ENCODE data around the gene ING5. TPM values are rescaled to one million over a fixed set of nuclear protein-coding genes. Genes with fewer than 3 reads are reported as not detected.
"Not testable (repeated sequence)": the region's sequence is repeated elsewhere in the genome, so short reads cannot be mapped to it uniquely, and the experiment has no call there.

Gene ING5
- polyA plus RNA-seq = 1 to 10 TPM; 6.9 to 7.9 (median 7.7) TPM

DNA sequence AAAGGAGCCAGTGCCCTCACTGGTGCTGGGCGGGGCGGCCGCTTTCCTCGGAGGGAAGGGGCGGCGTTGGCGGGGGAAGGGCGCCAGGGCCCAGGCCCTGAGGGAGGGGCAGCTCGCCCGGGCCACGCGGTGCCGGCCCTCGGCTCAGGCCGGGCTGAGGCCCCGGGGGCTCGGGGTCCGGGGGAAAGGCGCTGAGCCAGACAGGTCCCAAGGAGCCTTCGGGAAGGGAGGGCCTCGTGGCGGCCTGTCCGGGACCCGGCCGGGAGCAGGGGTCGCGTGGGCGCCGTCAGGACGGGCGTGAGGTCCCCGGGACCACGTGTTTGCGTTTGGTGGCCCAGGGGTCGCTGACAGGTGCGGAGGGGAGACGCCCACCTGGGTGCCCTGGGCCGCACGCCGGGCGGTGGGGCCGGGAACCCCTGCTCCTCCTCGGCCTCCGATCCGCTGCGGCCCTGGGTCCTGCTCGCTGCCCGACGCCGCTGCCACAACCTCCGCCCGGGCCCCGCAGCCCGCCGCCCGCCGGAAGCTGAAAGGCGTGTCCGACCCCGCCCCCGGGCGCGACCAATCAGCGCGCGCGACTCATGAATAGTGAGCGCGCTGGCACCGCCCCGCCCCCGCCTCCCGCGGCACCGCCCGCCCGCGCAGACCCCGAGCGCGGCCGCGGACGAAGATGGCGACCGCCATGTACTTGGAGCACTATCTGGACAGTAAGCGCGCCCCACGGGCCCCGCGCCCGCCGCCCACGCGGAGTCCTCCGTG lies at the start of gene ING5:
TSS of gene ING5 (plus strand) at position 641 of the 756 bp plus-strand sequence. CDS start at position 668, 27 bp downstream.
- Mint-ChIP-seq H3K4me3 (peak within 1 kb of the TSS; percentile 83 to 91 (median 87)), H3K4me1 (peaks cover 7 to 10% of the 10 kb centered on the region in 2 donors), H3K36me3 (peaks cover 4 to 9% (median 9%) of the 10 kb centered on the region in 3 donors), H3K27me3 (ENCODE audit: low read depth in 3 of 3) (peaks cover 2 to 7% (median 3%) of the 10 kb centered on the region in 3 donors), H3K9me3 (no peaks in the 10 kb centered on the region), H3K27ac (peak within 1 kb of the TSS; percentile 27 to 89 (median 78))
- DNase-seq = peak; percentile 94 to 95 (median 95)

DNA sequence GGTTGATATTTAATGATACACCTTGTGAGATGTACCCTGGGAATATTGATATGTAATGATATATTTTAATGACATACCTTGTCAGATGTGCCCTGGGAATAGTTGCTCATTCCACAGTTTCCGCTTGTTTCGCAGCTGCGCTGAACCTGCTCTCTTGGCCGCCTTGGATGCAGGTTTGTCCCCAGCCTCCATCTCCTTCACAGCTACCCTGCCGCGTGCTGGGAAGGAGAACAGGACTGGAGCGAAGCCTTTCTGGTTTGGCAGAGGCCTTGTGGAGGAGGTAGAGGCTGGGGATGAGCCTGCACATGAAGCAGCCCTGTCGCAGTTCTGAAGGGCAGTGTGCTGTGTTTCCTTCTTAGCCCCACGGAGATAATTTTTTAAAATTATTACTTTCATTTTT lies 49.7 kb upstream of the ING5 start:
- Mint-ChIP-seq H3K4me3 (no peak overlapping the region), H3K9me3 (no peaks in the 10 kb centered on the region), H3K27ac (no peak overlapping the region), H3K4me1 (peaks cover 8 to 27% of the 10 kb centered on the region in 2 donors), H3K36me3 (peaks cover 4 to 33% (median 10%) of the 10 kb centered on the region in 3 donors), H3K27me3 (ENCODE audit: low read depth in 3 of 3) (peaks cover 0 to 3% (median 0%) of the 10 kb centered on the region in 3 donors)
- DNase-seq = no peak

DNA sequence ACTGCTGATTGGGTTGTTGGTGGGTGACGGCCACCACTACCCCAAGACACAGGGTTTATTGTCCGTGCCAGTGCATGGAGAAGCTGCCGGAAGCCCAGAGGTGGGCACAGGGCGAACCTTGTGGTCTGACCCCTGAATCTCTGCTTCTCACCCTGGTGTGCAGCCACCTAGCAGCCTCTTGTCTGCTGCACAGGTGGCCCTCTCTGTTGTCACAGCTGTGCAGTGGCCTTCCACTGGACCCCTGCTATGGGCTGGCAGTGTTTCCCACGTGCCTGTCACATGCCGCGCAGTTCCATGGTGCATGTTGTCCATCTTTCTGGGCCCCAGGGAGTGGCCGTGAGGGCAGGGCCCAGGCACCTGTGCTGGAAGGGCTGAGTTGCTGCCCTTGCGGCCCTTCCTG lies 49.1 kb upstream of the ING5 start:
- Mint-ChIP-seq H3K4me3 (no peak overlapping the region), H3K27me3 (ENCODE audit: low read depth in 3 of 3) (peaks cover 0 to 3% (median 0%) of the 10 kb centered on the region in 3 donors), H3K9me3 (no peaks in the 10 kb centered on the region), H3K27ac (no peak overlapping the region), H3K4me1 (peaks cover 8 to 27% of the 10 kb centered on the region in 2 donors), H3K36me3 (peaks cover 4 to 37% (median 10%) of the 10 kb centered on the region in 3 donors)
- DNase-seq = no peak

DNA sequence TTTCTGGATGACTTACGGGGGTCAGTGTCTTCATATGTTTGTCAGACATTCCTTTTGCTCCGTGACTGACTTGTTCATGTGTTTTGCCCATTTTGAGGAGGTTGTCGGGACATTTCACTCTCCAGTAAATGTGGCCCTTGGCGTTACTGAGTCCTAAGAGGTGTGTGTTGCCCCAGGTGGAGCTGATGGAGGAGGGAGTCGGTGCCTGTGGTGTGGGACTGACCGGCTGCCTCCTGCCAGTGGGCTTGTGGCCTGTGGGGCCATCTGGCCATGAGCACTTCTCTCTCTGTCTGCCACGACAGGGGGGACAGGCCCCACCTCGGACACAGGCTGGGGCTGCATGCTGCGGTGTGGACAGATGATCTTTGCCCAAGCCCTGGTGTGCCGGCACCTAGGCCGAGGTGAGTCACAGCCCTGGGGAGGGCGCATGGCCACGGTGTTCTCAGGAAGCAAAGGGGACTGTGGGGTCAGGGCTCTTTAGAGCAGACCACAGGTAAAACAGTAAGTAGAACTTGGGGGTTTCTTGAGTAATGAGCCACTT lies 48.6 kb upstream of the ING5 start:
- no peaks in the 10 kb centered on the region for H3K9me3 Mint-ChIP-seq
- H3K4me1 Mint-ChIP-seq = peaks cover 7 to 24% of the 10 kb centered on the region in 2 donors
- no peak for DNase-seq
- H3K36me3 Mint-ChIP-seq = peaks cover 4 to 39% (median 10%) of the 10 kb centered on the region in 3 donors
- no peak overlapping the region for H3K27ac Mint-ChIP-seq
- H3K27me3 Mint-ChIP-seq (ENCODE audit: low read depth in 3 of 3) = peaks cover 0 to 3% (median 0%) of the 10 kb centered on the region in 3 donors
- no peak overlapping the region for H3K4me3 Mint-ChIP-seq

DNA sequence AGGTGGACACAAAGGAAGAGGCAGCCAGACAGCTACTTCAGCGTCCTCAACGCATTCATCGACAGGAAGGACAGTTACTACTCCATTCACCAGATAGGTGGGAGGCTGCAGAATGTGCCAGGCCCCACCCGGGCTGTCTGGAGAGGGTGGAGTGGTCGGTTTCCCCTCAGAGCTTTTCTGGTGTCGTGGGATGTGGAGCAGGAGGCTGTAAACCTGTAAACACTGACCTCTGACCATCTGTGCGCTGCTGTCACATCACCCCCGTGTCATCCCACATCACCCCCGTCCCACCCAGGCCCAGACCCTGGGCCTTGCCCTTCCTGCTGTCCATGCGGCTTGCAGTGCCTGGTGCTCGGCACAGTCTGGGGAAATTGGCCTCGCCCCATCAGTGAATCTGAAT lies 47.3 kb upstream of the ING5 start:
- Mint-ChIP-seq H3K27ac (no peak overlapping the region), H3K36me3 (peaks cover 7 to 45% (median 18%) of the 10 kb centered on the region in 3 donors), H3K9me3 (no peaks in the 10 kb centered on the region), H3K27me3 (ENCODE audit: low read depth in 3 of 3) (peaks cover 0 to 3% (median 0%) of the 10 kb centered on the region in 3 donors), H3K4me1 (peaks cover 4 to 12% of the 10 kb centered on the region in 2 donors), H3K4me3 (no peak overlapping the region)
- DNase-seq = no peak

DNA sequence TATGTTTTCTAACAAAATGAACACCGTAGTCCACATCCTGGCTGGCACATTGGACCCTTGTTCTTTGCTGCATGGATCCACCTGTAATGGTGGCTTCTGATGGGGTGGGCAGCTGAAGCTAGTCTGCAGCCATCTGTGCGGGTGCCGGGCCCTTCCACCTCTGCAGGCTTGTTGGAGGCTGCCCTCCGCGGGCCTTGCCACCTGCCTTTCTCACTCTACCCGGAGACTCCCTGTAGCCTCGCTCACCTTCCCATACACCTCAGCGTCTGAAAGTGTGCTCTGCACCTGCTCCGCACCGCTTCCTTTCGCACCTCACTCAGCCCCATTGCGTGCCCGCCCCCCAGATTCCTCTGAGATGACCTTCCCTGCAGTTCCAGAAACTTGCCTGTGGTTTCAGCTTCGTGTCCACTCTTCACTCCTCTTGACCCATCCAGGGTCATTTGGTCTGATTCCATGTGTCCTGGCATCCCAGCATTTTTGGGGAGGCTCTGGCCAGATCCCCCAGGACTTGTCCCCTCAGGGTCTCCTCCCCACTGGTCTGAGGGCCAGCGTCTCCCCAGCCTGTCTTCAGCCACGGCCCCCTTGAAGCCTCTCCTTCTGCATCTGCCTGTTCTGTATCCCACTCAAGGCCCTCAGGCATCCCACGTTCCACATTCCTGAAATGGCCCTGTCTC lies 46.2 kb upstream of the ING5 start:
- DNase-seq = no peak
- no peak overlapping the region for H3K4me3 Mint-ChIP-seq
- H3K4me1 Mint-ChIP-seq = peaks cover 3 to 10% of the 10 kb centered on the region in 2 donors
- H3K27ac Mint-ChIP-seq = no peak overlapping the region
- no peaks in the 10 kb centered on the region for H3K9me3 Mint-ChIP-seq
- H3K36me3 Mint-ChIP-seq = peaks cover 15 to 51% (median 25%) of the 10 kb centered on the region in 3 donors
- H3K27me3 Mint-ChIP-seq (ENCODE audit: low read depth in 3 of 3) = peaks cover 1 to 3% (median 2%) of the 10 kb centered on the region in 3 donors

DNA sequence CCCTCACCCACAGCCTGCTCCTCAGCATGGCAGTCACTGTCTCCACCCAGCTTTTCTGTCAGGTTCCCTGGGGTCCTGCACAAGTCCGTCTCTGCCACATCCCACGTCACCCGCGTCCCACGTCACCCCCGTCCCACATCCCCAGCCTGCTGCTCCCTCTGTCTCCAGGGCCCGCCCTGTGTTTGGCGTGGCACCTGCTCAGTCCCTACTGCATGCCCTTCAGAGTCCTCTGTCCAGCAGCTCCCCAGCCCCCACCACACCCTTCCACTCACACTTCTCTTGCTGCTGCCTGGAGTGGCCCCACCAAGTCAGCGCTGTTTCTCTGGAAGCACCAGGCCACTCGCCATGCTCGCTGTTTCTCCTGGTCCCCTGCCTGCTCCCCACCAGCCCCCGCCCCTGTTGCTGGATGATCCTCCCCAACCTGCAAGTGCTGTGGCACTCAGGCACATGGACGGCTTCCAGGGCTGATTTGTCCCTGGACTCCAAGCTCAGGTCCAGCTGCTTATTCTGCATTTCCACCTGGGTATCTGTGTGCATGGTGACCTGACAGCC lies 45.6 kb upstream of the ING5 start:
- H3K9me3 Mint-ChIP-seq = no peaks in the 10 kb centered on the region
- peaks cover 16 to 46% (median 22%) of the 10 kb centered on the region in 3 donors for H3K36me3 Mint-ChIP-seq
- no peak overlapping the region for H3K27ac Mint-ChIP-seq
- H3K4me1 Mint-ChIP-seq = peaks cover 1 to 4% of the 10 kb centered on the region in 2 donors
- no peak overlapping the region for H3K4me3 Mint-ChIP-seq
- DNase-seq = no peak
- H3K27me3 Mint-ChIP-seq (ENCODE audit: low read depth in 3 of 3) = peaks cover 2 to 3% (median 2%) of the 10 kb centered on the region in 3 donors

DNA sequence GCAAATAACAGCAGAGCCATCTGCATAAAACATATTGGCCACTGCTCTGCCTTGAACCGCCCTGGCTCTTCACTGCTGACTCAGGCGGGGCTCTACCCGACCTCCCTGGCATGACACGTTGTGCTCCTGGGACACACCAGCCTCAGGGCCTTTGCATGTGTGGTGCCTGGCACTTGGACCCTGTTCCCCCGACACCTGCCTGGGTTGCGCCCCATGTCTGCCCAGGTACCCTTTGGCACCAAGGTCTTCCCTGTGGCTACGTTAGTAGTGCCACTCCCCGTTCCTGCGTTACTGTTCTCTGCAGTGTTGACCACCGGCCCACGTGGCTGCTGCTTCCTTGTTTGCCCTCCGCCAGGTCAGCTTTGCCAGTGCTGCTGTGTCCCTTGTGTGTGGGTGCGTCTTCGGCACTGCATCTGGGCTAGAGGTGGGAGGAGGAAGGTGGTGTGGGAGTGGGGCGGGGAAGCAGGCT lies 44.0 kb upstream of the ING5 start:
- no peaks in the 10 kb centered on the region for H3K9me3 Mint-ChIP-seq
- peaks cover 0 to 1% of the 10 kb centered on the region in 2 donors for H3K4me1 Mint-ChIP-seq
- peak overlapping the region in 1 of 5 donors; percentile 6 for H3K4me3 Mint-ChIP-seq
- no peak for DNase-seq
- peaks cover 2 to 5% (median 2%) of the 10 kb centered on the region in 3 donors for H3K27me3 Mint-ChIP-seq (ENCODE audit: low read depth in 3 of 3)
- H3K27ac Mint-ChIP-seq = peak overlapping the region in 3 of 6 donors; percentile 53 to 76 (median 64)
- peaks cover 19 to 36% (median 22%) of the 10 kb centered on the region in 3 donors for H3K36me3 Mint-ChIP-seq

DNA sequence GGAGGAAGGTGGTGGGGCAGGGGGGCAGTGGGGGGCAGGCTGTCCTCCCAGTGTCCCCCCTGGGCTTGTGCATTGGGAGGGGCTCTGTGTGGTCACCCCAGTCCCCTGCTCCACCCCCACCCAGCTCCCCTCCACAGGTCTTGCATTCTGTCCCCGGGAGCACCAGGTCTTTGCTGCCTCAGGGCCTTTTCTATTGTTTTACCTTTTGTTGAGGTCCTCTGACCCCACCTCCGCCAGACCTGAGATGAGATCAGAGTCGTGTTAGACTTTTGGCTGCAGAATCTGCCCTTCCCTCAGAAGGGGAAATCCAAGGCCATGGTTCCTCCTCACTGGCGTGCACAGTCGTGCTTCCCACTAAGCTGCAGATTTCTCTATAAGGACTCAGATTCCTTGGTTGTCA lies 43.5 kb upstream of the ING5 start:
- Mint-ChIP-seq H3K27me3 (ENCODE audit: low read depth in 3 of 3) (peaks cover 2 to 5% (median 2%) of the 10 kb centered on the region in 3 donors), H3K27ac (no peak overlapping the region), H3K4me1 (peaks cover 0 to 1% of the 10 kb centered on the region in 2 donors), H3K4me3 (no peak overlapping the region), H3K9me3 (no peaks in the 10 kb centered on the region), H3K36me3 (peaks cover 15 to 36% (median 22%) of the 10 kb centered on the region in 3 donors)
- no peak for DNase-seq

DNA sequence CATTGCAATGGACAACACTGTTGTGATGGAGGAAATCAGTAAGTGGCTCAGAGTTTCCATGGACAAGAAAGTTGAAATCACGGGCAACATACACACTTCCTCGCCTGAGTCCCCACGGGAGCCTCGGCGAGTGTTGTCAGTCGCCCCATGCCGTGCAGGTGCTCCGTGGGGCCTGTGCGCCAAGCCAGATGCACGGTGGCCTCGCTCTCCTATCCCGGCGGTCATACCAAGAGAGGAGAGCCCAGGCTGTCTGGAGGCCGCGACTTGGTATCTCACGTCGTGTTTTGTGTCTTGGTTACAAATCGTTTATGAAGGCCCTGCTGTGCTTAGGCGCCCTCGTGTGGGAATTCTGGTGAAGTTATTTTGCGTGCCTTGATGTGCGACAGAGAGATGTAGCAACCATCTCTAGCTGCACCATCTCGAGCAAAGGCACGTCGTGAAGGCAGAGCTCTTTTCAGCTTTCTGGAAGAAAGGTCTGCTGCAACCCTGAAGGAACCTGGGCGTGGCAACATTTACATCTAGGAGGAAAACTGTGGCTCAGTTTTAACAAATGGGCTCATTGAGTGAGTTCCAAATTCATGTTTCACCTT lies 42.6 kb upstream of the ING5 start:
- no peak overlapping the region for H3K27ac Mint-ChIP-seq
- no peaks in the 10 kb centered on the region for H3K9me3 Mint-ChIP-seq
- peaks cover 15 to 36% (median 22%) of the 10 kb centered on the region in 3 donors for H3K36me3 Mint-ChIP-seq

DNA sequence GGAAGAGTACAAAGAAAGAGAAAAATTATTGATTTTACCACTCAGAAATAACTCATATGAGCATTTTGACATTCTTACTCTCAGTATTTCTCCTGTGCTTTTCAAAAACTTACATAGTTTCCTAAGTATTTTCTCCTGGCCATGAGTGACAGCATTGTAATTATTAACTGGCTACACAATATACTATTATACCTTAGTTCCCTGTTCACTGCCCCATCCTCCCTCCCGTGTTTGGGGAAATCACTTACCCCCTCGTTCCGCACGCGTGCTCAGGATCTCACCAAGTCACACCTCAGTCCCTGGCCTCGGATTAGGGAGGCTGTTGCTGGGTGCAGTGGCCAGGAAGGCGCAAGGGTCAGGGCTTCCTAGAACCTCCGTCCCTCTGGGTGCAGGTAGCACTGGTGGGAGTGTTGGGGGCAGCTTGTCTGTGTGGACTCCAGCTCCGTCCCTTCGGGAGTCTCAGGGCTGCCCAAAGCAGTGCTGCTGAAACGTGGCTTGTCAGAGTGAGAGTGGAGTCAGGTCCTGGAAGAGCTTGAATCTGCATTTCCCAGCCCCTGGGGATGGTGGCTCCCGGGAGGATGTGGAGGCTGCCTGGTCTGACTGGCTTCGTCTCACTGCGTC lies 41.1 kb upstream of the ING5 start:
- no peaks in the 10 kb centered on the region for H3K9me3 Mint-ChIP-seq
- H3K36me3 Mint-ChIP-seq = peaks cover 18 to 24% (median 19%) of the 10 kb centered on the region in 3 donors
- H3K4me1 Mint-ChIP-seq = peaks cover 7% of the 10 kb centered on the region in 2 donors
- no peak overlapping the region for H3K27ac Mint-ChIP-seq
- H3K4me3 Mint-ChIP-seq = no peak overlapping the region
- peaks cover 2 to 4% (median 3%) of the 10 kb centered on the region in 3 donors for H3K27me3 Mint-ChIP-seq (ENCODE audit: low read depth in 3 of 3)
- DNase-seq = no peak

More for the DNA sequence above, 42.6 kb upstream of the ING5 start:
- peaks cover 2 to 5% (median 2%) of the 10 kb centered on the region in 3 donors for H3K27me3 Mint-ChIP-seq (ENCODE audit: low read depth in 3 of 3)
- H3K4me1 Mint-ChIP-seq = peaks cover 0 to 1% of the 10 kb centered on the region in 2 donors
- no peak overlapping the region for H3K4me3 Mint-ChIP-seq
- DNase-seq = peak in 1 of 3 donors; percentile 25

DNA sequence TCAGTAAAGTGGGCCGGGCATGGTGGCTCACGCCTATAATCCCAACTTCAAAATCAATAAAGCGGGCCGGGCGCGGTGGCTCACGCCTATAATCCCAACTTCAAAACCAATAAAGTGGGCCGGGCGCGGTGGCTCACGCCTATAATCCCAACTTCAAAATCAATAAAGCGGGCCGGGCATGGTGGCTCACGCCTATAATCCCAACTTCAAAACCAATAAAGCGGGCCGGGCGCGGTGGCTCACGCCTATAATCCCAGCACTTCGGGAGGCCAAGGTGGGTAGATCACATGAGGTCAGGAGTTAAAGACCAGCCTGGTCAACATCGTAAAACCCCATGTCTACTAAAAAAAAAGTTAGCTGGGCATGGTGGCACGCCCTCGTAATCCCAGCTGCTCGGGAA lies 39.1 kb upstream of the ING5 start:
- H3K27me3 Mint-ChIP-seq (ENCODE audit: low read depth in 3 of 3); H3K4me3 Mint-ChIP-seq; H3K27ac Mint-ChIP-seq; H3K9me3 Mint-ChIP-seq; DNase-seq: not testable (repeated sequence)
- Mint-ChIP-seq H3K36me3 (peaks cover 14 to 23% (median 18%) of the 10 kb centered on the region in 3 donors), H3K4me1 (peaks cover 9 to 14% of the 10 kb centered on the region in 2 donors)
